GM12872 (cell line): ENCODE data around the gene GPR146.

Experiments used
- CTCF ChIP-seq: IDR thresholded peaks from 3 replicates; pipeline ENCODE4 v1.5.1; 2011; ENCODE audit warnings: low read depth, mild to moderate bottlenecking, low read length, moderate library complexity; ENCODE audit not compliant: insufficient read depth

Gene GPR146

GRCh38 chr7:1081931-1082401 lies 37.6 kb downstream of the GPR146 start:
- no peak for TF ChIP-seq CTCF

GRCh38 chr7:1083729-1084657 lies 39.6 kb downstream of the GPR146 start:
- no peak for TF ChIP-seq CTCF

DNA sequence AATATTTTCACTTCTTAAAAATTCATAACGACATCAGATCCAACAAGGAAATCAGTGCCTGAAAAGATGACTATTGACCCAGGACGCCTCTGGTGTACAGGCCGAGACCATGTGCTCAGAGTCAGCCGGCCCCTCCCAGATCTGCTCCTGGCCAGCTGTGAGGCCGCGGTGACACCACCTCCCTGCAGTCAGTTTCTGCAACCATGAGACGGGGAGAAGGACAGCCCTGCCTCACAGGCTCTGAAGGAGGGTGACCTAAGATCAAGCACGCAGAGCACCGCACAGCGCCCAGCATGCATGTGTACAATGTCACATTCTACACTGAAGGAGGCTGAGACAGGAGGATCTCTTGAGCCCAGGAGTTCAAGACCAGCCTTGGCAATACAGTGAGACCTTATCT lies 40.9 kb downstream of the GPR146 start:
- no peak for TF ChIP-seq CTCF

GRCh38 chr7:1085910-1086421 lies 41.6 kb downstream of the GPR146 start:
- no peak for TF ChIP-seq CTCF

GRCh38 chr7:1086588-1087464 lies 42.5 kb downstream of the GPR146 start:
- TF ChIP-seq CTCF = peak; percentile 72

DNA sequence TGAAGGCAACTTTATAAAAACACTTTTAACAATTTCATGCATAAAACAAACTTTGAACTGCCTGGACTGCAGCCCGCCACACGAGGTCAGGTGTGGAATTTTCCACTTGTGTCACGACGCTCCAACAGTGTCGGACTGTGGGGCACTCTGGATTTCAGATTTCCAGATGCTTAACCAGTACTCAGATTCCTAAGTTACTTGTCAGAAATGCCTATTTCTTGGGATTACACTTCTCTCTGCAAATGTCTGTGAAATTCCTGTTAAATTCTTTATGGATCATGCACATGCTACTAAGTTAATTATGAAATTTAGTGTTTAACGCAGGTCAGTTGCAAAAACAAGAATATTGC lies 43.1 kb downstream of the GPR146 start:
- TF ChIP-seq CTCF = no peak
